Epithelial cell of proximal tubule (primary cell): ENCODE results near the gene SORCS2. TPM values are rescaled to one million over a fixed set of nuclear protein-coding genes. Genes with fewer than 3 reads are reported as not detected.

ENCODE experiments used
- DNase-seq: peaks from one replicate; pipeline ENCODE4 v3.0.0-alpha.2; 2011; ENCODE audit warnings: low read depth
- H3K4me3 ChIP-seq: 2 replicates; pipeline ENCODE4 v1.5.1; 2011; ENCODE audit warnings: low read depth, mild to moderate bottlenecking, low read length
- CTCF ChIP-seq: conservative IDR thresholded peaks from 2 replicates; pipeline ENCODE4 v1.5.1; 2012; ENCODE audit warnings: low read depth, mild to moderate bottlenecking, low read length
- total RNA-seq: library from RNA; depleted of rRNA; stranded (reverse); fragments of >200 nt; gene quantifications from 2 replicates; pipeline ENCODE4 v1.2.3, GENCODE V29; 2015

The SORCS2 gene
- total RNA-seq, 1 donor from 2014 or later = 0.29 TPM

GRCh38 chr4:7665321-7665720 lies 473.0 kb downstream of the SORCS2 start:
- no peak for DNase-seq
- no peak overlapping the region for H3K4me3 ChIP-seq
- TF ChIP-seq CTCF = no peak

GRCh38 chr4:7666011-7666410 lies 473.7 kb downstream of the SORCS2 start:
- no peak for TF ChIP-seq CTCF
- DNase-seq = no peak

GRCh38 chr4:7666744-7667143 lies 474.4 kb downstream of the SORCS2 start:
- no peak overlapping the region for H3K4me3 ChIP-seq
- no peak for TF ChIP-seq CTCF
- no peak for DNase-seq

More at GRCh38 chr4:7666011-7666410, 473.7 kb downstream of the SORCS2 start:
- H3K4me3 ChIP-seq = no peak overlapping the region

- no peak overlapping the region for H3K4me3 ChIP-seq
- no peak for DNase-seq
- no peak for TF ChIP-seq CTCF
Observed at GRCh38 chr4:7668271-7668670, 475.9 kb downstream of the SORCS2 start.

GRCh38 chr4:7668826-7669225 lies 476.5 kb downstream of the SORCS2 start:
- no peak for TF ChIP-seq CTCF

GRCh38 chr4:7672601-7673000 lies 480.3 kb downstream of the SORCS2 start:
- DNase-seq = no peak
- TF ChIP-seq CTCF = no peak
- H3K4me3 ChIP-seq = no peak overlapping the region

More at GRCh38 chr4:7668826-7669225, 476.5 kb downstream of the SORCS2 start:
- DNase-seq = no peak
- H3K4me3 ChIP-seq = no peak overlapping the region

GRCh38 chr4:7673121-7673520 lies 480.8 kb downstream of the SORCS2 start:
- no peak for DNase-seq

More at GRCh38 chr4:7673121-7673520, 480.8 kb downstream of the SORCS2 start:
- no peak overlapping the region for H3K4me3 ChIP-seq
- TF ChIP-seq CTCF = no peak
